ENCODE results near the gene RBMXL3.

RBMXL3 gene

DNA sequence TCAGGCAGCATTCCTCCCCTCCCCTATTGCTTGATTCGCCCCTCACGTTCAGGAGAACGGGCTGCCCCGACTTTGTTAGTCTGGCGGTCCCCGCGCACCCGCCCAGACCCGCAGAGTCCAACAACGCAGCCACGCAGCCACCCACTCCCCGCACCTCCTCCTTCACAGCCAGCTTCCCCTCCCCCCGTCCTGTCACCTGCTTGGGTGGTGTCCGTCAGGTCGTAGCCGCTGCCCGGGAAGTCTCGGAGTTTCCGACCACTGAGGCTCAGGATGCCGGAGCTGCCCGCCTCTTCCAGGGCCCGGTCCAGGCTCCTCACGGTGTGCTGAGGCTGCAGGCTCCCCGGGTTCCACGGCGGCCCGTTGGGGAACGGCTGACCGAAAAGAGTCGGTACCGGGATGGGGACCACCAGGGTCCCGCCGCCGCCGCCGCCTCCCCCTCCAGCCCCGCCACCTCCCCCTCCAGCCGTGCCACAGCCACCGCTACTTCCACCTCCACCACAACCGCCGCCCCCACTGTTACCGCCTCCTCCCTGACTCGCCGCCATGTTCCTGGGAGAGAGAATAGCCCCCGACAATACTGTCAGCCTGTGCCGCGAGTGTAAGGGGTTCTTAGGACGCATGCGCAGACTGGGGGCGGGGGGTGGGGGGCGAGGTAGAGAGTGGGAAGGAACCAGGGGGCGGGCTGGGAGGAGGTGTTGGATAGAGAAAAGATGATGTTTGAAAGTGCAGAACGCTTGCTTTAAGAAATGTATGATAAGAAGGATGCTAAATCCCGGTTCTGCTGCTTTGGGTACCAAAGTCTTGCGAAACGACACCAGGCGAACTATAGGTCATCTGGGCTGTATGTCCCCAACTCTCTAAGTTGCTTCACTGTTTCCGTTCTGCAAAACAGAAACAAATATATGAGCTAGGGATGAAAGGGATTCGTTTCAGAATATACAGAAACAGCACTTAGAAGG lies 44.6 kb downstream of the RBMXL3 start, which contains the start of gene LRCH2:
Gene LRCH2, minus strand, starts transcription at position 600 of the 959 bp plus-strand sequence. Its CDS starts 55 bp downstream, at position 545.
- DNase-seq: no peak

DNA sequence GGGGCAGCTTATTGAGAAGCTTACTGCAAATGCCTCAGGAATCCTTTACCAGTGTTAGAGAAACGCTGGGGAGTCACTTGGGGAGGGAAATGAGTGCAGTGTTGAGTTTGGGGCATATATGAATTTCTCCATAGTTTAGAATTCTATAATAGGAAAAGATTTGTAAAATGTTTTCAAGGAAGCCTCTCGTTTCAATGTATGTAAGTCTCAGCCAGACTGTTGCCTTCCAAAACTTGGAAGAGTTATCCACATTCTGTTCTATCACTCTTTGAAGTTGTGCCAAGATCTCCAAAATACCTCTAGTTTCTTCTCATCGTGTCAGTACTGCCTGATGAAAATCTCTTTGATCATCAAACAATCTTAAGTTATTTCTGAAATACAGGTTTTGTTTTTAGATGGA lies 45.3 kb downstream of the RBMXL3 start:
- DNase-seq: no peak

GRCh38 chrX:115236560-115236959 lies 47.4 kb downstream of the RBMXL3 start:
- no peak for DNase-seq

DNA sequence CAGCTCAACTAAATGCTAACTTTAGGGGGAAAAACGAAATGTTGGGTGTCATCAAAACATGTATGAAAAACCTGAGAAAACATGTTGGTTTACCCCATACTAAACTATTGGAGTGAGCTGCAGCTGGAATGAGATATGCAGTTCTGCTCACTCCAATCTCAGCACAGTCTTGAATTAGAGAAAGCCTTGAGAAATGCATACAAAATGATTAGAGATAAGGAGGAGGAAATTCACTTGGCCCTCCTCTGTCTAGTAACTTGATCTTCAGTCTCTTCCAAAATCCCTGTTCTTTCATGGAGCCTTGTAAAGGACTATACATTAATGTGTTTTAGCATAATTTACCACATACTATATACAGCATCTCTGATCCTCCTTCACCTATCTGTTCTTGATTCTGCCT lies 47.8 kb downstream of the RBMXL3 start:
- DNase-seq: no peak
